Raji (cell line): ENCODE measurements around the gene SYNM.

Experiments used
- POLR2A ChIP-seq: IDR thresholded peaks from 2 replicates; pipeline ENCODE4 v1.6.1; 2011; ENCODE audit warnings: low read depth, low read length, control low read depth; ENCODE audit not compliant: insufficient read depth

SYNM gene

DNA sequence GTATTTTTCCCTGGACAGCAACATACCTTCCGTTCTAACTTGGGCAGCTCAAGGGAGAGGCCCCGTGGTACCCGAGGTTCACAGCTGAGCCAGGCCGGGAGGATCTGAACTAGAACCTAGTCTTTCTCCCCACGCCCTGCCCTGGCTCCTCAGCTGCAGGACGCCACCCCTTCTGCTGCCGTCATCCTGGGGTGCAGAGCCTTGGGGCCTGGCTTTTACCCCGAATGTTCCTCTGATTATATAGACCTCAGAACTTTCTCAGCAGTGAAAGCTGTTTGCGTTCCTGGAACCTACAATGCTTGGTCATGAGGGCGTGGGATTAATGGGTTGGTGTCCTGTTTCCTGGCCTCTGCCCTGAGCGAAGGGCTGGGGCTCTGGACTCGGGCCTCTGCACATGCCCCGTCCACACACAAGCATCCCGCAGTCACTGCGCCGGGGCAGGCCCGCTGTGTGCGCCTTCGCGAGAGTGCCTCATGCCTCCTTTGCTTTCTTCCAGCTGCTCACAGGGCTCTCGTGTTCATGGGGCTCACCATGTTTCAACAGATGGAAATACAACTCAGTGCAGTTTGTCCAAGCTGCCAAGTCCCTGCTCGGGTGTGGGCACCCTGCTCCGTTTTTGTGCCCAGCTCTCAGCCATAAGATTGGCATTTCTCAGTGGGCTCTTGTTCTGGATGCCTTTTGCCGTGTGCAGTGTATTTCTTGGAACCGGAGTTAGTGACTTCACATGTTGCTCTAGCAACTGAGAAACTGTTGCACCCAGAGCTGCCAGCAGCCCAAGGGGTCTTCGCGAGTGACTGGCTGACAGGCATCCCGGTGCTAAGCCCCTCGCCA is 20.4 kb downstream of the SYNM start:
- no peak for TF ChIP-seq POLR2A

DNA sequence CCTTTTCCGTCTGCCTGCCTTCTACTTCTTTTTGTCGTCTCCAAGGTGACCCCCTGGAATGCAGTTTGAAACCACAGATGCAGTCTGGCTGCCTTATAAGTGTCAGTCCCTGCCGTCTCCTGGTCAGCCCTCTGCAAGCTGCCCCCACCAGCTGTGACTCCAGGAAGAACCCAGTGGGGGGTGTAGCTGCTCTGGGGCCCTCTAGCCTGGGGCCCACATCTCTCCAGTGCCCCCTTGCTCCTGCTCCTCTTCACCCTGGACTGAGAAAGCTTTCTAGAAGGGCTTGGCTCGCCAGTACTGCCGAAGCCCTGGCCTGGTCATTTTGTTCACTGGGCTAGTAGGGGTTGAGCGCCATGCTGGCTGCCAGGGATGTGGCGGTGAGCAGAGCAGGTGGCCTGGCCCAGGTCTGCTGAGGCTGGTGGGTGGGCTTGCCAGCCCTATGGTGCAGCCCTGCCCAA is 21.3 kb downstream of the SYNM start:
- TF ChIP-seq POLR2A, result no peak

DNA sequence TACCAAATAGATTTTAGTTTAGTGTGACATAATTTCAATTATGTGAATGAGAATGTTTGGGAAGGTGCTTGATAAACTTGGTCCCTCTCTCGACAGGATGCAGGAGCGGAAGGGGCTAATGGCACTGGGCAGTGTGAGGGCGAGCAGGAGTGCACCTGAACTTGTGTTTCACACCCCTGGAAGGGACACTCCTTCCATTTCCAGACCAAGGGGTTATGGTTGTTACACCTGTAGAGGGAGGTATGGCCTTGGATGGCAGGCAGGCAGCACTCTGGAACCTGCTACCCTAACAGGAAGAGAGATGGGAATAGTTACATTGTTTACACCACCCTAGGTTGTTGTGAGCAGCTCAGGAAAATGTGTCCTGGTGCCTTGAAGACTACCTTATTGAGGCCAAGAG is 22.1 kb downstream of the SYNM start:
- TF ChIP-seq POLR2A, result no peak

DNA sequence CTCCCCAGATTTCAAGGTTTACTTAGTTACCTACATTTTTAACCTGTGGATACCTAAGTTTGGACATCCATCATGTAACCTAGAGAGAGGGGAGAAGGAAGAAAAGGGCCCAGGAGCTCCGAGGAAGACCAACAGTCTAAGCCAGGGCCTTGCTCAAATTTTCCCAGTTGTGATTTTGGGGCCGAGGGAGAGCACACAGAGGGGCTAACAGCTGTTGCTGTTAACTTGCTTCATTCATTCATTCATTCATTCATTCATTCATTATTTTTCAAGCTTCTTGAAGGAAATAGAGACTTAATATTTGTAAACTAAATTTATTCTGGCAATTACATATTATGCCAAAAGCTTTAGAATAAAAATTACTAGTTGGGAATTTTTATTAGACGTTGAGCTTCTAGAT is 22.9 kb downstream of the SYNM start:
- no peak for TF ChIP-seq POLR2A

DNA sequence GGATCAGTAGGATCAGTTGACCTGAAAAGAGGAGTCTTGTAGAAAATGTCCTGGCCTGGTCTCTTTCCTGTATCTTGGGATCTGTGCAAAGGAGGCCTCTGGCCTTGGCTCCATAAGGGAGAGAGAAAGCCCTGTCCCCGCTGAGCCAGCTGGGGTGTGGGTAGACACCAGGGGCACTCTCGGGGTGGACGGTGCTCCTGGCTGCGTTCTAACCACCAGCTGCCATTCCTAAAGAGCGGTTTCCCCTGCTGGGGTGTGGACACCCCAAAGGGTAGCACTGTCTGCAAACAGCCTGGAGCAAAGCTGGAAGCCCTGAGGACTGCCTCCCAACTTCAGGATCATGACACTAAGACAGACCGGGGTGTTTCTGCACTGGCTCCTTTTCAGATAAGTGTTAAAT is 23.5 kb downstream of the SYNM start:
- TF ChIP-seq POLR2A, result no peak

DNA sequence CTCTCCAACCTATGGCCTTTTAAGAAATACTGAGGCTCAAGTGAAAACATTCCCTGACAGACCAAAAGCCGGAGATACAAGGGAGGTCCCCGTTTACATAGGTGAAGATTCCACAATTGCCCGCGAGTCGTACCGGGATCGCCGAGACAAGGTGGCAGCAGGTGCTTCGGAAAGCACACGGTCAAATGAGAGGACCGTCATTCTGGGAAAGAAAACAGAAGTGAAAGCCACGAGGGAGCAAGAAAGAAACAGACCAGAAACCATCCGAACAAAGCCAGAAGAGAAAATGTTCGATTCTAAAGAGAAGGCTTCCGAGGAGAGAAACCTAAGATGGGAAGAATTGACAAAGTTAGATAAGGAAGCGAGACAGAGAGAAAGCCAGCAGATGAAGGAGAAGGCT is 24.8 kb downstream of the SYNM start:
- TF ChIP-seq POLR2A, result no peak

DNA sequence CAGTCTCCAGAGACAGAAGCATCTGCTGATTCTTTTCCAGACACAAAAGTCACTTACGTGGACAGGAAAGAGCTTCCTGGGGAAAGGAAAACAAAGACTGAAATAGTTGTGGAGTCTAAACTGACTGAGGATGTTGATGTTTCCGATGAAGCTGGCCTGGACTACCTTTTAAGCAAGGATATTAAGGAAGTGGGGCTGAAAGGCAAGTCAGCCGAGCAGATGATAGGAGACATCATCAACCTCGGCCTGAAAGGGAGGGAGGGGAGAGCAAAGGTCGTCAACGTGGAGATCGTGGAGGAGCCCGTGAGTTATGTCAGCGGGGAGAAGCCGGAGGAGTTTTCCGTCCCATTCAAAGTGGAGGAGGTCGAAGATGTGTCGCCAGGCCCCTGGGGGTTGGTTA is 25.4 kb downstream of the SYNM start:
- TF ChIP-seq POLR2A, result no peak

DNA sequence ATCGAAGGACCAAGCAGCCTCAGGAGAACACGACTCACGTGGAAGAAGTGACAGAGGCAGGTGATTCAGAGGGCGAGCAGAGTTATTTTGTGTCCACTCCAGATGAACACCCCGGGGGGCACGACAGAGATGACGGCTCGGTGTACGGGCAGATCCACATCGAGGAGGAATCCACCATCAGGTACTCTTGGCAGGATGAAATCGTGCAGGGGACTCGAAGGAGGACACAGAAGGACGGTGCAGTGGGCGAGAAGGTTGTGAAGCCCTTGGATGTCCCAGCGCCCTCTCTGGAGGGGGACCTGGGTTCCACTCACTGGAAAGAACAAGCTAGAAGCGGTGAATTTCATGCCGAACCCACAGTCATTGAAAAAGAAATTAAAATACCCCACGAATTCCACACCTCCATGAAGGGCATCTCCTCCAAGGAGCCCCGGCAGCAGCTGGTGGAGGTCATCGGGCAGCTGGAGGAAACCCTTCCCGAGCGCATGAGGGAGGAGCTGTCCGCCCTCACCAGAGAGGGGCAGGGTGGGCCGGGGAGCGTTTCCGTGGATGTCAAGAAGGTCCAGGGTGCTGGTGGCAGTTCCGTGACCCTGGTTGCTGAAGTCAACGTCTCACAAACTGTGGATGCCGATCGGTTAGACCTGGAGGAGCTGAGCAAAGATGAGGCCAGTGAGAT is 26.0 kb downstream of the SYNM start:
- no peak for TF ChIP-seq POLR2A

DNA sequence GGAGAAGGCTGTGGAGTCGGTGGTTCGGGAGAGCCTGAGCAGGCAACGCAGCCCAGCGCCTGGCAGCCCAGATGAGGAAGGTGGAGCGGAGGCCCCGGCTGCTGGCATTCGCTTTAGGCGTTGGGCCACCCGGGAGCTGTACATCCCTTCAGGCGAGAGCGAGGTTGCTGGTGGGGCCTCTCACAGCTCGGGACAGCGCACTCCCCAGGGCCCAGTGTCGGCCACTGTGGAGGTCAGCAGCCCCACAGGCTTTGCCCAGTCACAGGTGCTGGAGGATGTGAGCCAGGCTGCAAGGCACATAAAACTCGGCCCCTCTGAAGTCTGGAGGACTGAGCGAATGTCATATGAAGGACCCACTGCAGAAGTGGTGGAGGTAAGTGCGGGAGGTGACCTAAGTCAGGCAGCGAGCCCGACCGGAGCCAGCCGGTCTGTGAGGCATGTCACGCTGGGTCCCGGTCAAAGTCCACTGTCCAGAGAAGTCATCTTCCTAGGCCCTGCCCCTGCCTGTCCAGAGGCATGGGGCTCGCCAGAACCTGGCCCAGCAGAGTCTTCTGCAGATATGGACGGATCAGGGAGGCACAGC is 26.7 kb downstream of the SYNM start:
- no peak for TF ChIP-seq POLR2A

DNA sequence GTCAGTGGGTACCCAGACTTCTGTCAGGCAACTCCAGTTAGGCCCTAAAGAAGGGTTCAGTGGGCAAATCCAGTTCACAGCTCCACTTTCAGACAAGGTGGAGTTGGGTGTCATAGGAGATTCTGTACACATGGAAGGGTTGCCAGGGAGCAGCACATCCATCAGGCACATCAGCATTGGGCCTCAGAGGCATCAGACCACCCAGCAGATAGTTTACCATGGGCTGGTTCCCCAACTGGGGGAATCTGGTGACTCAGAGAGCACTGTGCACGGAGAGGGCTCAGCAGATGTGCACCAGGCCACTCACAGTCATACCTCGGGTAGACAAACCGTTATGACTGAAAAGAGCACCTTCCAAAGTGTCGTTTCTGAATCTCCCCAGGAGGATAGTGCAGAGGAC is 27.2 kb downstream of the SYNM start:
- no peak for TF ChIP-seq POLR2A

DNA sequence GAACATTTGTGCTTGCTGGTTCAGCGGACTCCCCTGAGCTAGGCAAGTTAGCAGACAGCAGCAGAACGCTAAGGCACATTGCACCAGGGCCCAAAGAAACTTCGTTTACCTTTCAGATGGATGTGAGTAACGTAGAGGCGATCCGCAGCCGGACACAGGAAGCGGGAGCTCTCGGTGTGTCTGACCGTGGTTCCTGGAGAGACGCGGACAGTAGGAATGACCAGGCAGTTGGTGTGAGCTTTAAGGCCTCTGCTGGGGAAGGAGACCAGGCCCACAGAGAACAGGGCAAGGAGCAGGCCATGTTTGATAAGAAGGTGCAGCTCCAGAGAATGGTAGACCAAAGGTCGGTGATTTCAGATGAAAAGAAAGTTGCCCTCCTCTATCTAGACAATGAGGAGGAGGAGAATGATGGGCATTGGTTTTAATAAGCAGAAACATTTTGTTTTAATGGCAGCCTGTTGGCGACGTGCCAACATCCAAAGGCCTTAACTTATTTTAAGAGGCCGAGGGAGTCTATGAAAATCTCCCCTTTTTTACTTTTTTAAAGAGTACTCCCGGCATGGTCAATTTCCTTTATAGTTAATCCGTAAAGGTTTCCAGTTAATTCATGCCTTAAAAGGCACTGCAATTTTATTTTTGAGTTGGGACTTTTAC is 27.9 kb downstream of the SYNM start:
- no peak for TF ChIP-seq POLR2A

DNA sequence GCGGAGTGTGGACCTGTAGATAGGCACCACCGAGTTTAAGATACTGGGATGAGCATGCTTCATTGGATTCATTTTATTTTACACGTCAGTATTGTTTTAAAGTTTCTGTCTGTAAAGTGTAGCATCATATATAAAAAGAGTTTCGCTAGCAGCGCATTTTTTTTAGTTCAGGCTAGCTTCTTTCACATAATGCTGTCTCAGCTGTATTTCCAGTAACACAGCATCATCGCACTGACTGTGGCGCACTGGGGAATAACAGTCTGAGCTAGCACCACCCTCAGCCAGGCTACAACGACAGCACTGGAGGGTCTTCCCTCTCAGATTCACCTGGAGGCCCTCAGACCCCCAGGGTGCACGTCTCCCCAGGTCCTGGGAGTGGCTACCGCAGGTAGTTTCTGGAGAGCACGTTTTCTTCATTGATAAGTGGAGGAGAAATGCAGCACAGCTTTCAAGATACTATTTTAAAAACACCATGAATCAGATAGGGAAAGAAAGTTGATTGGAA is 29.5 kb downstream of the SYNM start:
- no peak for TF ChIP-seq POLR2A

DNA sequence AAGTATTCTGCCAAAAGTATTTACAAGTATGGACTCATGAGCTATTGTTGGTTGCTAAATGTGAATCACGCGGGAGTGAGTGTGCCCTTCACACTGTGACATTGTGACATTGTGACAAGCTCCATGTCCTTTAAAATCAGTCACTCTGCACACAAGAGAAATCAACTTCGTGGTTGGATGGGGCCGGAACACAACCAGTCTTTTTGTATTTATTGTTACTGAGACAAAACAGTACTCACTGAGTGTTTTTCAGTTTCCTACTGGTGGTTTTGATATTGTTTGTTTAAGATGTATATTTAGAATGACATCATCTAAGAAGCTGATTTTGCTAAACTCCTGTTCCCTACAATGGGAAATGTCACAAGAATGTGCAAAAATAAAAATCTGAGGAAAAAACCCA is 30.3 kb downstream of the SYNM start:
- no peak for TF ChIP-seq POLR2A

DNA sequence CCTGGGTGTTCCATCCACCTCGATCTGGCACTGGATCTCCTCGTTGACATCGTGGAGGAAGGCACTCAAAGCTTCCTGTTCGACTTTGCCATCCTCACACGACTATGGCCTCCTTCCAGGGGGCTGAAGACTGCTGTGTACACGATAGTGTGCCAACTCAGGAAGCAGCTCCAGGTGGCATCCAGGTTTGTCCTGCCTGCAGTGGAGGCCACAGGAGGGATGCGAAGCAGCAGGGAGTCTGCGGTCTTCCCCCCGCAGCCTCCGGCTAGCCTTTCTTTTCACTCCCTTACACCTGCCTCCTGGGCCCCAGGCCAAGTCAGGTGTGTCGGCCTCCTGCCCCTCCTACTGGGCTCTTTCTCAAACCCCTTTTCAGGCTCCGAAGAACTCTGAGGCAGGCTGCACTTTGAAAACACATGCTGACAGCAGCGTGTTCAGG is 32.2 kb downstream of the SYNM start:
- no peak for TF ChIP-seq POLR2A

DNA sequence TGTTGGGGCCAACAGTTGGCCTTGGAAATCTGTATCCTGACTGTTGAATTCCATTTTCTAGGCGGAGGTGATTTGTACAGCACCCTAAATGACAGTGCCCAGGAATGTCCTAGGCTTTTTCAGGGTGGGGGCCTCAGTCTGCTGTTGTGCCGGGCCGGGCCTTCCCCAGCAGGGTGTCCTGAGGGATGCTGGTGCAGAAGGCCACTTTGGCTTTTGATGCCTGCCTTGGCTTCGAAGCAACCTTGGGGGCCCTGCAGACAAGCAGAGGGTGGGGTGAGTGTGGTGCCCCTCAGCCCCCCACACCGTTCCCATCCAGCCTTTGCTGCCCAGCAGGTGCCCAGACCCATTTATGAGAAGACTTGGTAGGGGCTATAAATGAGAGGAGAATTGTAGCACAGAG is 33.0 kb downstream of the SYNM start:
- no peak for TF ChIP-seq POLR2A
